ENCODE measurements around the gene CCDC138.

The CCDC138 gene

GRCh38 chr2:108858894-108859293 is 72.3 kb downstream of the CCDC138 start:
- H3K14ac ChIP-seq (ENCODE audit: low read length): no peak overlapping the region
- no peak overlapping the region for H2BK120ac ChIP-seq (ENCODE audit: insufficient read depth, low read length, poor library complexity)
- H2BK12ac ChIP-seq (ENCODE audit: low read length): no peak overlapping the region
- H3K18ac ChIP-seq (ENCODE audit: low read length): no peak overlapping the region
- no peak overlapping the region for H2AFZ ChIP-seq (ENCODE audit: insufficient read depth, low read length, poor library complexity)
- no peaks in the 10 kb centered on the region for H3K79me1 ChIP-seq (ENCODE audit: low read length)
- H4K91ac ChIP-seq (ENCODE audit: low read depth, low read length): no peak overlapping the region
- H3K27ac ChIP-seq (ENCODE audit: low read depth, low read length): no peak overlapping the region
- no peak for DNase-seq
- no peaks in the 10 kb centered on the region for H3K27me3 ChIP-seq (ENCODE audit: insufficient read depth, low read length)
- H3K4me2 ChIP-seq (ENCODE audit: low read length): no peak overlapping the region
- no peak overlapping the region for H2BK5ac ChIP-seq (ENCODE audit: low read depth, low read length, poor library complexity)
- no peak overlapping the region for H3K4ac ChIP-seq (ENCODE audit: low read depth, low read length)
- H3K4me1 ChIP-seq (ENCODE audit: control insufficient read depth in 1 of 2, insufficient read depth in 2 of 2, low read length in 2 of 2): no peaks in the 10 kb centered on the region
- no peak overlapping the region for H2AK5ac ChIP-seq (ENCODE audit: low read length)
- H4K12ac ChIP-seq (ENCODE audit: low read depth, low read length): no peak overlapping the region
- no peak overlapping the region for H3K4me3 ChIP-seq (ENCODE audit: low read depth, low read length)
- no peak overlapping the region for H4K8ac ChIP-seq (ENCODE audit: low read depth, low read length)
- no peak overlapping the region for H3K23ac ChIP-seq (ENCODE audit: low read length)
- peaks cover 0 to 5% of the 10 kb centered on the region in 2 experiments for H3K36me3 ChIP-seq (ENCODE audit: control insufficient read depth in 1 of 2, insufficient read depth in 2 of 2, low read length in 2 of 2)
- H3K9me3 ChIP-seq (ENCODE audit: insufficient read depth, low read depth, low read length): no peaks in the 10 kb centered on the region
- no peaks in the 10 kb centered on the region for H3K79me2 ChIP-seq (ENCODE audit: control insufficient read depth, insufficient read depth, low read length, poor library complexity)
- no peak overlapping the region for H3K9ac ChIP-seq (ENCODE audit: low read length)
- no CpG with 5 or more reads among the region's 3 CpGs for WGBS (ENCODE audit: extremely low coverage, insufficient coverage, insufficient read length)

GRCh38 chr2:108866041-108866440 is 79.5 kb downstream of the CCDC138 start:
- Histone ChIP-seq H3K4me3 (ENCODE audit: low read depth, low read length) (no peak overlapping the region), H3K79me2 (ENCODE audit: control insufficient read depth, insufficient read depth, low read length, poor library complexity) (no peaks in the 10 kb centered on the region), H3K4ac (ENCODE audit: low read depth, low read length) (no peak overlapping the region), H2BK5ac (ENCODE audit: low read depth, low read length, poor library complexity) (no peak overlapping the region), H2BK12ac (ENCODE audit: low read length) (no peak overlapping the region), H2AK5ac (ENCODE audit: low read length) (no peak overlapping the region), H2AFZ (ENCODE audit: insufficient read depth, low read length, poor library complexity) (no peak overlapping the region), H4K8ac (ENCODE audit: low read depth, low read length) (no peak overlapping the region), H3K36me3 (ENCODE audit: control insufficient read depth in 1 of 2, insufficient read depth in 2 of 2, low read length in 2 of 2) (peaks cover 2 to 4% of the 10 kb centered on the region in 2 experiments), H3K23ac (ENCODE audit: low read length) (no peak overlapping the region), H3K4me2 (ENCODE audit: low read length) (no peak overlapping the region), H4K12ac (ENCODE audit: low read depth, low read length) (no peak overlapping the region), H3K14ac (ENCODE audit: low read length) (no peak overlapping the region), H3K9me3 (ENCODE audit: insufficient read depth, low read depth, low read length) (no peaks in the 10 kb centered on the region), H3K27me3 (ENCODE audit: insufficient read depth, low read length) (no peaks in the 10 kb centered on the region), H3K79me1 (ENCODE audit: low read length) (no peaks in the 10 kb centered on the region), H2BK120ac (ENCODE audit: insufficient read depth, low read length, poor library complexity) (no peak overlapping the region), H4K91ac (ENCODE audit: low read depth, low read length) (no peak overlapping the region), H3K18ac (ENCODE audit: low read length) (no peak overlapping the region), H3K27ac (ENCODE audit: low read depth, low read length) (no peak overlapping the region), H3K9ac (ENCODE audit: low read length) (no peak overlapping the region), H3K4me1 (ENCODE audit: control insufficient read depth in 1 of 2, insufficient read depth in 2 of 2, low read length in 2 of 2) (peaks cover 2 to 3% of the 10 kb centered on the region in 2 experiments)
- no peak for DNase-seq

GRCh38 chr2:108868911-108869310 is 82.3 kb downstream of the CCDC138 start:
- DNase-seq: no peak
- no peak overlapping the region for H2BK12ac ChIP-seq (ENCODE audit: low read length)
- H3K4me3 ChIP-seq (ENCODE audit: low read depth, low read length): no peak overlapping the region
- peaks cover 2 to 3% of the 10 kb centered on the region in 2 experiments for H3K4me1 ChIP-seq (ENCODE audit: control insufficient read depth in 1 of 2, insufficient read depth in 2 of 2, low read length in 2 of 2)
- no peak overlapping the region for H3K14ac ChIP-seq (ENCODE audit: low read length)
- peak overlapping the region; percentile 6 for H3K23ac ChIP-seq (ENCODE audit: low read length)
- no peaks in the 10 kb centered on the region for H3K27me3 ChIP-seq (ENCODE audit: insufficient read depth, low read length)
- WGBS (ENCODE audit: extremely low coverage, insufficient coverage, insufficient read length): no CpG with 5 or more reads among the region's 1 CpG
- no peaks in the 10 kb centered on the region for H3K79me2 ChIP-seq (ENCODE audit: control insufficient read depth, insufficient read depth, low read length, poor library complexity)
- H3K79me1 ChIP-seq (ENCODE audit: low read length): no peaks in the 10 kb centered on the region
- no peak overlapping the region for H3K4ac ChIP-seq (ENCODE audit: low read depth, low read length)
- no peak overlapping the region for H3K9ac ChIP-seq (ENCODE audit: low read length)
- no peak overlapping the region for H4K8ac ChIP-seq (ENCODE audit: low read depth, low read length)
- no peak overlapping the region for H3K27ac ChIP-seq (ENCODE audit: low read depth, low read length)
- H3K9me3 ChIP-seq (ENCODE audit: insufficient read depth, low read depth, low read length): no peaks in the 10 kb centered on the region
- no peak overlapping the region for H2AK5ac ChIP-seq (ENCODE audit: low read length)
- no peak overlapping the region for H4K12ac ChIP-seq (ENCODE audit: low read depth, low read length)
- H2BK5ac ChIP-seq (ENCODE audit: low read depth, low read length, poor library complexity): no peak overlapping the region
- H4K91ac ChIP-seq (ENCODE audit: low read depth, low read length): no peak overlapping the region
- H3K18ac ChIP-seq (ENCODE audit: low read length): no peak overlapping the region
- H3K36me3 ChIP-seq (ENCODE audit: control insufficient read depth in 1 of 2, insufficient read depth in 2 of 2, low read length in 2 of 2): peaks cover 2 to 4% of the 10 kb centered on the region in 2 experiments
- H2AFZ ChIP-seq (ENCODE audit: insufficient read depth, low read length, poor library complexity): no peak overlapping the region
- no peak overlapping the region for H3K4me2 ChIP-seq (ENCODE audit: low read length)
- H2BK120ac ChIP-seq (ENCODE audit: insufficient read depth, low read length, poor library complexity): no peak overlapping the region

- no peaks in the 10 kb centered on the region for H3K79me2 ChIP-seq (ENCODE audit: control insufficient read depth, insufficient read depth, low read length, poor library complexity)
- H3K9ac ChIP-seq (ENCODE audit: low read length): no peak overlapping the region
- no peaks in the 10 kb centered on the region for H3K79me1 ChIP-seq (ENCODE audit: low read length)
- H3K4me1 ChIP-seq (ENCODE audit: control insufficient read depth in 1 of 2, insufficient read depth in 2 of 2, low read length in 2 of 2): peaks cover 2 to 3% of the 10 kb centered on the region in 2 experiments
- H2BK12ac ChIP-seq (ENCODE audit: low read length): no peak overlapping the region
- no peaks in the 10 kb centered on the region for H3K9me3 ChIP-seq (ENCODE audit: insufficient read depth, low read depth, low read length)
- no peak overlapping the region for H3K18ac ChIP-seq (ENCODE audit: low read length)
- no CpG with 5 or more reads among the region's 3 CpGs for WGBS (ENCODE audit: extremely low coverage, insufficient coverage, insufficient read length)
- peak overlapping the region; percentile 66 for H2BK5ac ChIP-seq (ENCODE audit: low read depth, low read length, poor library complexity)
- no peak overlapping the region for H4K91ac ChIP-seq (ENCODE audit: low read depth, low read length)
- H3K23ac ChIP-seq (ENCODE audit: low read length): no peak overlapping the region
- no peak overlapping the region for H3K4me3 ChIP-seq (ENCODE audit: low read depth, low read length)
- H3K27ac ChIP-seq (ENCODE audit: low read depth, low read length): no peak overlapping the region
- H4K8ac ChIP-seq (ENCODE audit: low read depth, low read length): peak overlapping the region; percentile 13
- H3K4me2 ChIP-seq (ENCODE audit: low read length): no peak overlapping the region
- no peaks in the 10 kb centered on the region for H3K27me3 ChIP-seq (ENCODE audit: insufficient read depth, low read length)
- no peak overlapping the region for H2AK5ac ChIP-seq (ENCODE audit: low read length)
- no peak for DNase-seq
- H4K12ac ChIP-seq (ENCODE audit: low read depth, low read length): no peak overlapping the region
- H2AFZ ChIP-seq (ENCODE audit: insufficient read depth, low read length, poor library complexity): no peak overlapping the region
- peaks cover 2 to 4% of the 10 kb centered on the region in 2 experiments for H3K36me3 ChIP-seq (ENCODE audit: control insufficient read depth in 1 of 2, insufficient read depth in 2 of 2, low read length in 2 of 2)
- no peak overlapping the region for H3K4ac ChIP-seq (ENCODE audit: low read depth, low read length)
- no peak overlapping the region for H3K14ac ChIP-seq (ENCODE audit: low read length)
- no peak overlapping the region for H2BK120ac ChIP-seq (ENCODE audit: insufficient read depth, low read length, poor library complexity)
Measured at GRCh38 chr2:108869542-108869941, 83.0 kb downstream of the CCDC138 start.
